Endometrial microvascular endothelial cells (primary cell): ENCODE measurements around the gene ARHGAP31. TPM values are rescaled to one million over a fixed set of nuclear protein-coding genes. Genes with fewer than 3 reads are reported as not detected.
"Not testable (repeated sequence)": the region's sequence is repeated elsewhere in the genome, so short reads cannot be mapped to it uniquely, and the experiment has no call there.

Experiments
- in situ Hi-C: cut with HindIII; loops from 2 replicates; pipeline ENCODE4 v1.10.0; 2017; ENCODE audit warnings: low sequenced_read_pairs, low pct_unique_long_range_greater_than_20kb; ENCODE audit errors: inconsistent ontology term
- total RNA-seq: library from RNA; depleted of rRNA; stranded (reverse); fragments of >200 nt; gene quantifications from one replicate; pipeline ENCODE4 v1.2.3, GENCODE V29; 2015; ENCODE audit errors: inconsistent ontology term

ARHGAP31 gene
- 39.4 TPM for total RNA-seq

GRCh38 chr3:119293871-119294695, at the start of gene ARHGAP31:
TSS of gene ARHGAP31 (plus strand) at chr3:119294383. CDS start at chr3:119294905, 522 bp downstream.
- in situ Hi-C loops, result no loop called here

- in situ Hi-C loops, result no loop called here
Observed at GRCh38 chr3:119245778-119246177, 48.4 kb upstream of the ARHGAP31 start.

- in situ Hi-C loops, result no loop called here
Observed at GRCh38 chr3:119255214-119255613, 39.0 kb upstream of the ARHGAP31 start.

- in situ Hi-C loops, result no loop called here
Observed at GRCh38 chr3:119257111-119257510, 37.1 kb upstream of the ARHGAP31 start.

- in situ Hi-C loops, result no loop called here
Observed at GRCh38 chr3:119257654-119258410, 36.4 kb upstream of the ARHGAP31 start.

GRCh38 chr3:119258915-119259314, 35.3 kb upstream of the ARHGAP31 start:
- in situ Hi-C loops, result no loop called here

GRCh38 chr3:119259821-119260220, 34.4 kb upstream of the ARHGAP31 start:
- in situ Hi-C loops, result no loop called here

- in situ Hi-C loops, result no loop called here
Observed at GRCh38 chr3:119261055-119261454, 33.1 kb upstream of the ARHGAP31 start.

GRCh38 chr3:119270212-119270611, 24.0 kb upstream of the ARHGAP31 start:
- in situ Hi-C loops, result not testable (repeated sequence)

- in situ Hi-C loops, result no loop called here
Observed at GRCh38 chr3:119276680-119277079, 17.5 kb upstream of the ARHGAP31 start.

GRCh38 chr3:119279101-119279554, 15.1 kb upstream of the ARHGAP31 start:
- in situ Hi-C loops, result no loop called here

- in situ Hi-C loops, result no loop called here
Observed at GRCh38 chr3:119279584-119280243, 14.5 kb upstream of the ARHGAP31 start.

GRCh38 chr3:119288669-119289403, 5.3 kb upstream of the ARHGAP31 start:
- in situ Hi-C loops, result no loop called here

- in situ Hi-C loops, result no loop called here
Observed at GRCh38 chr3:119289404-119289770, 4.8 kb upstream of the ARHGAP31 start.

- in situ Hi-C loops, result no loop called here
Observed at GRCh38 chr3:119290613-119291012, 3.6 kb upstream of the ARHGAP31 start.

- in situ Hi-C loops, result no loop called here
Observed at GRCh38 chr3:119291062-119291700, 3.0 kb upstream of the ARHGAP31 start.

- in situ Hi-C loops, result no loop called here
Observed at GRCh38 chr3:119292666-119293065, 1.5 kb upstream of the ARHGAP31 start.

- in situ Hi-C loops, result no loop called here
Observed at GRCh38 chr3:119293105-119293870, 895 bp upstream of the ARHGAP31 start.
